ENCODE measurements around the gene ATRIP.

ATRIP gene

DNA sequence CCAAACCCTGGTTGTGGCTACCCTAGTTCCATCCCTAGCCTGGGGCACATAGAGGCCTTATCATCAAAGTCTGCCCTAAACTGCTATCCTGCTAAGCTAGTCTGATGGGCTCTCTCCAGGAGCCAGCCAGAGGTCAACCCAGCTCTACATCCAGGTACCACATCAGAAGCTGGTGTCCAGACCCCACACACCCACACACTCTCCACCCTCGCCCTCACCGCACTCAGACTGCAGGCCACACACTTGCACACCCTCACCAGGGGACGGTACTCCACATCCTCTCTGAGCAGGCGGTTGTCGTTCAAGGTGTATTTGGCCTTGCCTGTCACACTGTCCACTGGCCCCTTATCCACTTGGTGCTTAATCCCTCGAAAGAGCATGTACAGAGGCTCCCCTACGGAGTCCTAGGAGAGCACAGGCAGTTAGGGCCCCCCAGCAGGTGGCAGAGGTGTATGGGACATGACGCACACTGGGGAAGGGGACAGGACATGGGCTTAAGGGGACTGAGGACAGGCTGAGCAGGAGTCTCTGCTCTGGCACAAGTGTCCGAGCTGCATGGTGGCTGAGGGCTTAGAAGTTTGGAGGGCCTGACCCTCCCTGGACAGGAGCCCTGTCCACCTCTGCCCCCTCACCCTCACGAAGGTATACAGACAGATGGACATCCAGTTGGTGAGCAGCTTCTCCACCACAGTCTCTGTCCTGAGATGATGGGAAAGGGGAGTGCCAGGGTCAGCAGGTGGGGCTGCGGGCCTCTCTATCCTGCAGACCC, 34.7 kb upstream of the ATRIP start:
- no peak overlapping the region for H3K27ac ChIP-seq (ENCODE audit: low read depth, low read length, severe bottlenecking)
- no peak overlapping the region for H3K4me3 ChIP-seq (ENCODE audit: extremely low read depth, insufficient read depth, low read length, poor library complexity, severe bottlenecking)
- no peaks in the 10 kb centered on the region for H3K9me3 ChIP-seq (ENCODE audit: control insufficient read depth, low read length)
- 94 to 99% methylated on average over 8 to 10 of the region's 11 CpGs for WGBS, 2 experiments (ENCODE audit: insufficient coverage in 2 of 2)
- no peaks in the 10 kb centered on the region for H3K4me1 ChIP-seq (ENCODE audit: control insufficient read depth, insufficient read depth, low read length, poor library complexity, severe bottlenecking)
- peaks cover 85% of the 10 kb centered on the region for H3K36me3 ChIP-seq (ENCODE audit: control insufficient read depth, insufficient read depth, low read length)

DNA sequence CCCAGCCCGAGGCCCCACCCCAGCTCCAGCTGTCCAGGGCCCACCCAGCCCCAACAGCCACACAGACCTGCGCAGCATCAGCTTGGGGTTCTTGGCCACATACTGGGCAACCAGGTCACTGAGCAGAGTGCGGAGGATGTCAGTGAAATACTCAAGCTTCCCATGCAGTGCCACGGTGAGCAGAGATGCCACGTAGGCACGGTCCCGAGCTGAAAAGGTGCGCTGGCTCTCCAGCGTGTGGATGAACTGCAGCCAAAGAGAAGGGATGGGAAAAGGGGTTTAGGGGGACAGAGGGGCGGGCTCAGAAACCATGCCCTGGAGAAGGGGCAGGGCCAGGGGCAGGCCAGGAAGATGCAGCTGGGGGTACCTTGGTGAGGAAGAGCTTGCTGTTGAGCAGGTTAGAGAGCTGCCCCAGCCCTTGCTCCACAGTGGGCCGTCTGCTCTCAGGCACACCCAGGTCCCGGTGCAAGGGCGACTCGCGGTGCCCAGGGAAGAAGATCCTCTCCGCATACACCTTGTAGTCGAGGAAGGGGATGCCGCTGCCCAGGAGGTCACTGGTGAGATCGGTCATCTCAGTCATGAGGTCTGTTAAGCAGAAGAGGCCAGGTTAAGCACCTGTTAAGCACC, 34.0 kb upstream of the ATRIP start:
- WGBS, 2 experiments (ENCODE audit: insufficient coverage in 2 of 2): 96 to 98% methylated on average over 18 to 19 of the region's 19 CpGs
- Histone ChIP-seq H3K4me3 (ENCODE audit: extremely low read depth, insufficient read depth, low read length, poor library complexity, severe bottlenecking) (no peak overlapping the region), H3K27ac (ENCODE audit: low read depth, low read length, severe bottlenecking) (no peak overlapping the region), H3K4me1 (ENCODE audit: control insufficient read depth, insufficient read depth, low read length, poor library complexity, severe bottlenecking) (no peaks in the 10 kb centered on the region), H3K36me3 (ENCODE audit: control insufficient read depth, insufficient read depth, low read length) (peaks cover 89% of the 10 kb centered on the region), H3K9me3 (ENCODE audit: control insufficient read depth, low read length) (no peaks in the 10 kb centered on the region)

DNA sequence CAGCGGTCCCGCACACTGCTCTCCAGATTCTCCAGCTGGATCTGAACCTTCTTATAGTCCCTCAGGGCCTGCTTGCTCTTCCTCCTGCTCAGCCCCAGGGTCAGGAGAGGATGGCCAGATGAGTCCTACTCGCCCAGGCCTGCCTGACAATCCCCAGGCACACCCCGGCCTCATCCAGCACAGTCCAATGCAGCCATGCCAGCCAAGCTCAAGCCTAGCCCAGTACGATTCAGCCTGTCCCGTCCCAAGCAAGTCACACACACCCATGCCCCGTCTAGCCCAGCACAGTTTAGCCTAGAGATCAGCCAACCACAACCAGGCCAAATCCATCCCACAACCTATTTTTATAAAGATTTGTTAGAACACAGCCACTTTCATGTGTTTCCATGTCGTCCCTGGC, 33.5 kb upstream of the ATRIP start:
- H3K9me3 ChIP-seq (ENCODE audit: control insufficient read depth, low read length): no peaks in the 10 kb centered on the region
- no peaks in the 10 kb centered on the region for H3K4me1 ChIP-seq (ENCODE audit: control insufficient read depth, insufficient read depth, low read length, poor library complexity, severe bottlenecking)
- no peak overlapping the region for H3K27ac ChIP-seq (ENCODE audit: low read depth, low read length, severe bottlenecking)
- 93% methylated on average over 7 to 8 of the region's 8 CpGs for WGBS, 2 experiments (ENCODE audit: insufficient coverage in 2 of 2)
- peaks cover 89% of the 10 kb centered on the region for H3K36me3 ChIP-seq (ENCODE audit: control insufficient read depth, insufficient read depth, low read length)
- no peak overlapping the region for H3K4me3 ChIP-seq (ENCODE audit: extremely low read depth, insufficient read depth, low read length, poor library complexity, severe bottlenecking)

DNA sequence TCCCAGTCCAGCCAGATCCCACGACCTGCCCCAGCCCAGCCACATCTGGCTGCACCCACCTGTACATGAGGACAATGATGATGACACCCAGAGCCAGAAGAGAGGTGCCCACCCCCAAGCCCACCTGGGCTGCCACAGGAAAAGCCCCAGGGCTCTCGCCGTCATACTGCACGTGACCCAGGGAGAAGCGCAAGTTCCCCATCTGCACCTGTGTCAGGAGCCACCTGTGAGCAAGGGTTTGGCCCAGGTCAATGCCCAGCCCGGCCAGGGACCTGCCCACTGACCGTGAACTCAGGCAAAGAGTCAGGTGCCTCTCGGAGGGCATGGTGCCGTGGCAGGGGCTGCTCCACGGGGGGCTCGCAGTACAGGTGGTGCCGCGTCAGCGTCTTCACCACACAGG, 32.9 kb upstream of the ATRIP start:
- no peak overlapping the region for H3K27ac ChIP-seq (ENCODE audit: low read depth, low read length, severe bottlenecking)
- H3K4me1 ChIP-seq (ENCODE audit: control insufficient read depth, insufficient read depth, low read length, poor library complexity, severe bottlenecking): no peaks in the 10 kb centered on the region
- no peak overlapping the region for H3K4me3 ChIP-seq (ENCODE audit: extremely low read depth, insufficient read depth, low read length, poor library complexity, severe bottlenecking)
- 92 to 95% methylated on average over 11 to 14 of the region's 14 CpGs for WGBS, 2 experiments (ENCODE audit: insufficient coverage in 2 of 2)
- H3K9me3 ChIP-seq (ENCODE audit: control insufficient read depth, low read length): no peaks in the 10 kb centered on the region
- H3K36me3 ChIP-seq (ENCODE audit: control insufficient read depth, insufficient read depth, low read length): peaks cover 88% of the 10 kb centered on the region

DNA sequence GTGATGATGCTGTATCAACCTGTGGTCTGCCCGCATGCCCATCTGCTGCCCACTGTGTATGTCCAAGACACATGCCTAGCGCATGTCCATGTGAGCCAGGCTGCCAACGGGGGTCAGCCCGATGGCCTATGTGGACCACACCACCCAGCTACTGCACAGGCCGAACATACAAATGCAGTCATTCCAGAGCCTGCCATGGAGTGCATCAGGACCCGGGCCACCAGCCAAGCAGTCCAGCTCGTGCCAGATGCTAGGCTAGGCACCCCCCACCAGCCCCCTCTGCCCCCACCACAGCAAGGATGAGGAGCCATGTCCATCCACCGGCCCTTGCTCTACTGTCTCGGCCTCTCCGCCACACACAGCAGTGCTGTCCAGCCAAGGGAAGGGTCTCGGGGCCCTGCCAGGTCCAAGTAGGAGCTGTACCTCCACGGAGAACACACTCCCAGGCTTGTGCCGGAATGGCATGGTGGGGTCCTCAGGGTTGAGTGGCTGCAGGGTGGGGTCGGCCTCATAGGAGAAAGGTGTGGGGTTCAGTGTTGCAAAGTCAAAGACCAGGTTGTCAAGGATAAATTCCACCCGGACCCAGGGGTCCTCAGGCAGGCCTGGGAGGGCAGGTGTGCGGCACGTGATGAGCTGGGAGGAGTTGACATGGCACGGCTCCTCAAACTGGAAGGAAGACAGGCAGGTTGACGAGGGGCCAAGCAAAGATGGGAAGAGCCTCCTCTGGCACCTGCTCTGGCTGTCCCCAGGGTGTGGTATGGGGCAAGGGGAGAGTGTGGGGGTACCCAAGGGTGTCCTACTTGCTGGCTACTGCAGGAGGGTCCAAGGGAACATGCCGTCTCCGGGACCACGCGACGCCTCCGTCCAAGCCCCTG, 31.9 kb upstream of the ATRIP start:
- no peak overlapping the region for H3K4me3 ChIP-seq (ENCODE audit: extremely low read depth, insufficient read depth, low read length, poor library complexity, severe bottlenecking)
- H3K9me3 ChIP-seq (ENCODE audit: control insufficient read depth, low read length): no peaks in the 10 kb centered on the region
- WGBS, 2 experiments (ENCODE audit: insufficient coverage in 2 of 2): 96% methylated on average over 23 to 25 of the region's 25 CpGs
- H3K4me1 ChIP-seq (ENCODE audit: control insufficient read depth, insufficient read depth, low read length, poor library complexity, severe bottlenecking): no peaks in the 10 kb centered on the region
- peaks cover 88% of the 10 kb centered on the region for H3K36me3 ChIP-seq (ENCODE audit: control insufficient read depth, insufficient read depth, low read length)
- H3K27ac ChIP-seq (ENCODE audit: low read depth, low read length, severe bottlenecking): no peak overlapping the region

DNA sequence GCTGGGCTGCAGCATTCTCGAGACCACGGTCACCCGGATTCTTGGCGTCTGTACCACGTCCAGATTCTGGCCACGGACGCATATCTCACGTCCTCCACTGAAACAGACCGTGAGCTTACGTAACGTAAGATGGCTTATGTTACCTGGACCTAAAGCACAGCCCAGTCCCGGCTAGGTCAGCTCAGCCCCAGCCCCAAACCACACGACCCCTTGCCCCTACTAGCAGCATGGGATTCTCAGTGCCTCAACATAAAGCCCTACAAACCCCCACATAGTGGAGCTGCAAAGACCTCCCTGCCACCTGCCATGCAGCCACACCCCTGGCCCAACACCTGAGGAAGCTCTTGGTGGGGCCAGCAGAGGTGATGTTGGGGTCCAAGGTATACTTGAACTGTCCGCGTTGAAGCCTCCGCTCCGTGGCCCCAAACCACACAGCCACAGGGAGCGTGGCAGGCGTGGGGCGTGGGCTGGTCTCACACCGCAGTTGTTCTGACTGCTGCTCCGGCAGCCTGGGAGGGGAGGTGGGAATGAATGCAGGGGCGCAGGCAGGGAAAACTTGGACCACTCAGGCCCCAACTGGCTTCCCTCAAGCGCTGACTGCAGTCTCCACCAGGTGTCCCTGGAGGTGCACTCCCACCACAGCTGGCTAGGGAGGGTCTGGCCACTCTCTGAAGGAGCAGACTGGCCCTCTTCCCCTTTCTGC, 31.1 kb upstream of the ATRIP start:
- H3K9me3 ChIP-seq (ENCODE audit: control insufficient read depth, low read length): no peaks in the 10 kb centered on the region
- H3K27ac ChIP-seq (ENCODE audit: low read depth, low read length, severe bottlenecking): no peak overlapping the region
- WGBS, 2 experiments (ENCODE audit: insufficient coverage in 2 of 2): 95 to 96% methylated on average over 18 to 23 of the region's 24 CpGs
- peaks cover 81% of the 10 kb centered on the region for H3K36me3 ChIP-seq (ENCODE audit: control insufficient read depth, insufficient read depth, low read length)
- H3K4me3 ChIP-seq (ENCODE audit: extremely low read depth, insufficient read depth, low read length, poor library complexity, severe bottlenecking): no peak overlapping the region
- H3K4me1 ChIP-seq (ENCODE audit: control insufficient read depth, insufficient read depth, low read length, poor library complexity, severe bottlenecking): no peaks in the 10 kb centered on the region

DNA sequence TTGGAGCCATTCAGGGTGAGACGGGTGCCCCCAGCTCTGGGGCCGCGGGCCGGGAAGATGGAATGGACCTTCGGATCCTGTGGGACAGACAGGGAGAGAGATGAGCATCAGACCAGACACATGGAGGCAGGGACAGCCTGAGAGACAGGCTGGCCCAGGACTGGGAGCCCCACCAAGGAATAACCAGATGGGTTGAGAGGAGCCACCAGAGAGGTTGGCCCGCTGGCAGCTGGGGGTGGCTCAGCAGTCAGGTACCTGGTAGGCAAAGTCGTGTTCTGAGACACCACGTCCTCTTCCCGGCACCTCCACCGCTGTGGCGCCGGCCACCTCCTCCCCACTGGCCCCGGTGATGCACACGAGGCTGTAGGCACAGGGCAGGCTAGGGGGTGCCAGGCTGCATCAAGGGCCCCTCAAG, 30.4 kb upstream of the ATRIP start:
- 92 to 96% methylated on average over 13 to 14 of the region's 14 CpGs for WGBS, 2 experiments (ENCODE audit: insufficient coverage in 2 of 2)
- H3K27ac ChIP-seq (ENCODE audit: low read depth, low read length, severe bottlenecking): no peak overlapping the region
- H3K36me3 ChIP-seq (ENCODE audit: control insufficient read depth, insufficient read depth, low read length): peaks cover 78% of the 10 kb centered on the region
- H3K4me1 ChIP-seq (ENCODE audit: control insufficient read depth, insufficient read depth, low read length, poor library complexity, severe bottlenecking): no peaks in the 10 kb centered on the region
- no peaks in the 10 kb centered on the region for H3K9me3 ChIP-seq (ENCODE audit: control insufficient read depth, low read length)
- H3K4me3 ChIP-seq (ENCODE audit: extremely low read depth, insufficient read depth, low read length, poor library complexity, severe bottlenecking): no peak overlapping the region

DNA sequence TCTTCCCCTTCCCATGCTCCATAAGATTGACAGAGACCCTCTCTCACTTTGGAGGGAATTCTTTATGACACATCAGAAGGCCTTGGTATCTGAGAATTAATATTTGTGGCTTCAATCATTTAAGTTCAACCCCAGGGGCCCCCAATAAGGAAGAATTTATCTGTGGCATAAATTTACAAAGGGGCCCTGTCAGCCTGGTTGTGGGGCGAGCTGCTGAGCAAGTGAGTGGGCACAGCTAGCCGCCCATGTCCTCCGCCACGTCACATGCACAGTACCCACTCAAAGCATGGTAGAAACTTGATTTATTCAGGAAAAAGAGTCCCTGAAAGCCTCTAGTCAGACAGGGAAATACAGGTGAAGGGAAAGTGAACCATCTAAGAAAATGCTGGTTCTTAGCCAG, 30.0 kb upstream of the ATRIP start:
- Histone ChIP-seq H3K36me3 (ENCODE audit: control insufficient read depth, insufficient read depth, low read length) (peaks cover 75% of the 10 kb centered on the region), H3K9me3 (ENCODE audit: control insufficient read depth, low read length) (no peaks in the 10 kb centered on the region)
- 80 to 100% methylated on average over 1 to 3 of the region's 4 CpGs for WGBS, 2 experiments (ENCODE audit: insufficient coverage in 2 of 2)

DNA sequence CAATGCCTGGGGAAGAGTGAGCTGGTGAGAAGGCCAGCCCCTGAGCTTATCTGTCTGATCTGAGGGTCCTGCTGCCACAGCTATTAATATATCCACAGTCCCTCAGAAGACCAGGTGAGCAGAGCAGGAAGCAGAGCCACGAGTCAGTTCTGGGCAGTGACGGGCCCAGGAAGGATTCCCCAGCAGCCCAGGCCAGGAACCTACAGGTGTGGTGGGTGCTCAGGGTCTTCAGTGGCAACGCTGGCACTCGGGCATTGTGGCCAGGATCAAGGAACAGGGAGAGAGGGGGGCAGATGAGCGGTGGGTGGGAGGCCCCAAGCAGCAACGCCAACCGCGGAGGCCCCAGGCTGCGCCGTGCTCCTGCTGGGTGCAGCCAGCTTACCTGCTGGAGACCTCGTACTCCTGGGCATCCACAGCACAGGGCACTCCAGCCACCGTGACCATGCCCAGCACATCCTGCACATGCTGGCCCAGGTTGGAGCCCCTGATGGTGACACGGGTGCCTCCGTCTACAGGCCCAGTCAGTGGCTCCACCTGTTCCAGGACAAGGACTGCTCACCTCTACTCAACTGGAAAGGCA, 28.9 kb upstream of the ATRIP start:
- no peak overlapping the region for H3K27ac ChIP-seq (ENCODE audit: low read depth, low read length, severe bottlenecking)
- H3K9me3 ChIP-seq (ENCODE audit: control insufficient read depth, low read length): no peaks in the 10 kb centered on the region
- no peak overlapping the region for H3K4me3 ChIP-seq (ENCODE audit: extremely low read depth, insufficient read depth, low read length, poor library complexity, severe bottlenecking)
- WGBS, 2 experiments (ENCODE audit: insufficient coverage in 2 of 2): 96 to 97% methylated on average over 13 to 14 of the region's 14 CpGs
- H3K36me3 ChIP-seq (ENCODE audit: control insufficient read depth, insufficient read depth, low read length): peaks cover 66% of the 10 kb centered on the region
- H3K4me1 ChIP-seq (ENCODE audit: control insufficient read depth, insufficient read depth, low read length, poor library complexity, severe bottlenecking): no peaks in the 10 kb centered on the region

More for the DNA sequence above, 30.0 kb upstream of the ATRIP start:
- Histone ChIP-seq H3K27ac (ENCODE audit: low read depth, low read length, severe bottlenecking) (no peak overlapping the region), H3K4me1 (ENCODE audit: control insufficient read depth, insufficient read depth, low read length, poor library complexity, severe bottlenecking) (no peaks in the 10 kb centered on the region), H3K4me3 (ENCODE audit: extremely low read depth, insufficient read depth, low read length, poor library complexity, severe bottlenecking) (no peak overlapping the region)

DNA sequence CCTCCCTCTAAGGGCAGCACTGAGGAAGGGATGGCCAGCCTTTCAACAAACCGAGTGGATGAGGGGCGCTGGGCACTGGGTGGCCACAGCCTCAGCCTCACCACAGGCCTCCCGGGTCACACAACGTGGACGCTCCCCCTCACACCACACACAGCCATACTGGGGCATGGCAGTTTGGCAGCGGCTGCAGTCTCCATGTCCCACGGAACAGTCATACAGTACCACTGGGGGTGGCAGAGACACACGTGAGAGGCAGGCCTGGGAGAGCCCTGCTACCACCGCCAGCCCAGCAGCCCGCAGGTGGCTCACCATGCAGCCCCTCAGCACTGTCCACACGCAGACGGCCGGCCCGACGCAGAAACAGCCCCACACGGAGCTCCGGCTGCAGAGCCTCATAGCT, 28.4 kb upstream of the ATRIP start:
- 93 to 94% methylated on average over 15 to 17 of the region's 17 CpGs for WGBS, 2 experiments (ENCODE audit: insufficient coverage in 2 of 2)
- no peaks in the 10 kb centered on the region for H3K4me1 ChIP-seq (ENCODE audit: control insufficient read depth, insufficient read depth, low read length, poor library complexity, severe bottlenecking)
- no peak overlapping the region for H3K27ac ChIP-seq (ENCODE audit: low read depth, low read length, severe bottlenecking)
- peaks cover 63% of the 10 kb centered on the region for H3K36me3 ChIP-seq (ENCODE audit: control insufficient read depth, insufficient read depth, low read length)
- H3K9me3 ChIP-seq (ENCODE audit: control insufficient read depth, low read length): no peaks in the 10 kb centered on the region
- no peak overlapping the region for H3K4me3 ChIP-seq (ENCODE audit: extremely low read depth, insufficient read depth, low read length, poor library complexity, severe bottlenecking)
